K562 treated with DMSO at 1 percent for 4 hours (cell line): ENCODE measurements around the gene SLC4A2. TPM values are rescaled to one million over a fixed set of nuclear protein-coding genes. Genes with fewer than 3 reads are reported as not detected.

Experiments used
- total RNA-seq: library from RNA; unstranded; fragments of 300-600 nt; gene quantifications from 2 replicates; pipeline ENCODE4 v1.2.3, GENCODE V29; 2022; ENCODE audit not compliant: insufficient read depth

Gene SLC4A2, protein sequence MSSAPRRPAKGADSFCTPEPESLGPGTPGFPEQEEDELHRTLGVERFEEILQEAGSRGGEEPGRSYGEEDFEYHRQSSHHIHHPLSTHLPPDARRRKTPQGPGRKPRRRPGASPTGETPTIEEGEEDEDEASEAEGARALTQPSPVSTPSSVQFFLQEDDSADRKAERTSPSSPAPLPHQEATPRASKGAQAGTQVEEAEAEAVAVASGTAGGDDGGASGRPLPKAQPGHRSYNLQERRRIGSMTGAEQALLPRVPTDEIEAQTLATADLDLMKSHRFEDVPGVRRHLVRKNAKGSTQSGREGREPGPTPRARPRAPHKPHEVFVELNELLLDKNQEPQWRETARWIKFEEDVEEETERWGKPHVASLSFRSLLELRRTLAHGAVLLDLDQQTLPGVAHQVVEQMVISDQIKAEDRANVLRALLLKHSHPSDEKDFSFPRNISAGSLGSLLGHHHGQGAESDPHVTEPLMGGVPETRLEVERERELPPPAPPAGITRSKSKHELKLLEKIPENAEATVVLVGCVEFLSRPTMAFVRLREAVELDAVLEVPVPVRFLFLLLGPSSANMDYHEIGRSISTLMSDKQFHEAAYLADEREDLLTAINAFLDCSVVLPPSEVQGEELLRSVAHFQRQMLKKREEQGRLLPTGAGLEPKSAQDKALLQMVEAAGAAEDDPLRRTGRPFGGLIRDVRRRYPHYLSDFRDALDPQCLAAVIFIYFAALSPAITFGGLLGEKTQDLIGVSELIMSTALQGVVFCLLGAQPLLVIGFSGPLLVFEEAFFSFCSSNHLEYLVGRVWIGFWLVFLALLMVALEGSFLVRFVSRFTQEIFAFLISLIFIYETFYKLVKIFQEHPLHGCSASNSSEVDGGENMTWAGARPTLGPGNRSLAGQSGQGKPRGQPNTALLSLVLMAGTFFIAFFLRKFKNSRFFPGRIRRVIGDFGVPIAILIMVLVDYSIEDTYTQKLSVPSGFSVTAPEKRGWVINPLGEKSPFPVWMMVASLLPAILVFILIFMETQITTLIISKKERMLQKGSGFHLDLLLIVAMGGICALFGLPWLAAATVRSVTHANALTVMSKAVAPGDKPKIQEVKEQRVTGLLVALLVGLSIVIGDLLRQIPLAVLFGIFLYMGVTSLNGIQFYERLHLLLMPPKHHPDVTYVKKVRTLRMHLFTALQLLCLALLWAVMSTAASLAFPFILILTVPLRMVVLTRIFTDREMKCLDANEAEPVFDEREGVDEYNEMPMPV
- 296 and 338 TPM in 2 replicates for total RNA-seq

DNA sequence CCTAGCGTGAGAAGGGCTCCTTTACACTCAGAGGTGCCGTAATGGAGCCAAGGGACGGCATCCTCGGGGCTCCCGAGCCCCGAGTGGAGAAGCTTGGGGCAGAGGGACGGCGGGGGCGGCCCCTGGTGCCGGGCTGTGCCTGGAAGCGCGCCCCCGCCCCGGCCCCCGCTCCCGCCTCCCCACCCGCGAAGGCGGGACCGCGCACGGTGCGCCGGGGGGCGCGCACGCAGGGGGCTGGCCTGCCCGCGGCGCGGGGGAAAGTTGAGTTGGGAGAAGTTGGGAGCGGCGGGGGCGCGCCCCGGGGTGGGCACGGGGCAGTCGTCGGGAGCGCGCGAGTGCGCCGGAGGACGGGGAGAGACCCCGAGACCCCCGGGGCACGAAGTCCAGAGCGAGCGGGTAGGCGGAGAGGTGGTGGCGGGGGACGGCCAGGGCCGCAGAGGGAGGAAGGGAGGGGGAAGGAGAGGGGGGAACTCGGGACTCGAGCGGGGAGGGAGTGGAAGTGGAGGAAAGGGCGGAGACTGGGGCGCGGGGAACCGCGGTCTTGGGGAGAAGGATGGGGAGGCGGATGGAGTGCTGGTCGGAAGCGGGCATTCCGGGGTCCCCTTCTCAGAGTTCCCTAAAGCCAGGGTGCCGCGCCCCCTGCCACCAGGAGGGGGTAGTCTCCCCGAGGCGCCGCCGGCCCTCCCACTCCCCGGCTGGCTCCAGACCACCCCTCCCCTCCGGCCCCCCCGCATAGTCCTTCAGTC lies at the start of gene SLC4A2:
Gene SLC4A2 (plus strand): TSS at position 223 of the 746 bp plus-strand sequence. CDS start 2,399 bp downstream, outside the sequence.

DNA sequence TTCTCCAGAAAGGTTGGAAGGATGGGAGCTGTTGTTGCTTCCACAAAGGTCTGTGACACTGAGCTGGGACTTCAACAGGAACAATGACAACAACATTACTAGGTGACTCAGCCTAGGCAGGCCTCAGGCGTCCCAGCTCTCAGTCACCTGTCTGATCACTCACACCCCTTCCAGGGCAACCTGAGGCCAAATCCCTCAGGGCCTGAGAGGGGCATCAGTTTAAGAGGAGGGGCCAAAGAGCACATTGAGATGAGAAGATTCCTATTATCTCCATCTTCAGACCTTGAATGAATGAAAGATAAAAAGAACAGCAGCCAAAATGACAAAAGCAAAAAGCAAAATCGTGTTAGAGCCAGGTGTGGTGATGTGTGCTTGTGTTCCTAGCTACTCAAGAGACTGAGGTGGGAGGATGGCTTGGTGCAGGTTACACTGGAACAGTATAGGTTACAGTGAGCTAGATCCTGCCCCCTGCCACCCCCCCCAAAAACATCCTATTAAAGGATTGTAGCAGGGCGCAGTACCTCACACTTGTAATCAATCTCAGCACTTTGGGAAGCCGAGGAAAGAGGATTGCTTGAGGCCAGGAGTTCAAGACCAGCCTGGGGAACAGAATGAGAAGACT lies 34.8 kb upstream of the SLC4A2 start, which contains the start of gene ATG9B:
Gene ATG9B (minus strand): TSS at position 60 of the 622 bp plus-strand sequence. CDS start 71 bp downstream, outside the sequence.

DNA sequence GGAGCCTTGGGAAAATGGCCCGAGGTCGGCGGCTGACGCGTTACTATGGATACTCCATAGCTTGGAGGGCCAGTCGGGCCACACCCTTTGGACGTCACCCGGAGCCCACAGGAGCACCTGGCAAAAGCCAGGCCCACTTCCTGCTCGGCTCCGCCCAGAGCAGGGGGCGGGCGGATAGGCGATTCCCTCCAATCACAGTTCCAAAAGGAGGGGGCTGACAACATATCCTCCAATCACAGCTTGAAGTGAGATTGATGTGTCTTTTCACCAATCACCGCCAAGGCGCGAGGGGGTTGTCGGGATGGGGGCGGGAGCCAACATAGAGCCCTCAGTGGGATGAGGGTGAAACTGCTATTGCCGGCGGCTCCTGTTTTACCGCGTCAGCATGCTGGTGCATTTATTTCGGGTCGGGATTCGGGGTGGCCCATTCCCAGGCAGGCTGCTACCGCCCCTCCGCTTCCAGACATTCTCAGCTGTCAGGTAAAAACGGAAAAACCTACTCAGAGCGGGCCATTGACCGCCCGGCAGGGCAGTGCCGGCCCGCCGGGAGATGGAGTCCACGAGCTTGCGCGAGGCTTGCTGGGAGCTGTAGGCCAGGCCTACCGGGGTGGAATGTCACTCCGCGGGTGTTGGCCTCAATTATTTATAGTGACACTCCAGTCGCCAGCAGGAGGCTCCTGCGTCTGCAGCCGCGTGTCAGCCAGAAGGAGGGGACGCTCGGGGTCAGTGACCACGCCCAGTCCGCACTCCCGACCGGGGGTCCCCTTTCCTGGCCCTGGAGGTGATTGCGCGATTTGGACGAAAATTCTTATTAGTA lies 31.1 kb upstream of the SLC4A2 start, which contains the start of gene ABCB8:
Gene ABCB8 (plus strand): TSS at position 320 of the 817 bp plus-strand sequence. CDS start 66 bp downstream, at position 386.

DNA sequence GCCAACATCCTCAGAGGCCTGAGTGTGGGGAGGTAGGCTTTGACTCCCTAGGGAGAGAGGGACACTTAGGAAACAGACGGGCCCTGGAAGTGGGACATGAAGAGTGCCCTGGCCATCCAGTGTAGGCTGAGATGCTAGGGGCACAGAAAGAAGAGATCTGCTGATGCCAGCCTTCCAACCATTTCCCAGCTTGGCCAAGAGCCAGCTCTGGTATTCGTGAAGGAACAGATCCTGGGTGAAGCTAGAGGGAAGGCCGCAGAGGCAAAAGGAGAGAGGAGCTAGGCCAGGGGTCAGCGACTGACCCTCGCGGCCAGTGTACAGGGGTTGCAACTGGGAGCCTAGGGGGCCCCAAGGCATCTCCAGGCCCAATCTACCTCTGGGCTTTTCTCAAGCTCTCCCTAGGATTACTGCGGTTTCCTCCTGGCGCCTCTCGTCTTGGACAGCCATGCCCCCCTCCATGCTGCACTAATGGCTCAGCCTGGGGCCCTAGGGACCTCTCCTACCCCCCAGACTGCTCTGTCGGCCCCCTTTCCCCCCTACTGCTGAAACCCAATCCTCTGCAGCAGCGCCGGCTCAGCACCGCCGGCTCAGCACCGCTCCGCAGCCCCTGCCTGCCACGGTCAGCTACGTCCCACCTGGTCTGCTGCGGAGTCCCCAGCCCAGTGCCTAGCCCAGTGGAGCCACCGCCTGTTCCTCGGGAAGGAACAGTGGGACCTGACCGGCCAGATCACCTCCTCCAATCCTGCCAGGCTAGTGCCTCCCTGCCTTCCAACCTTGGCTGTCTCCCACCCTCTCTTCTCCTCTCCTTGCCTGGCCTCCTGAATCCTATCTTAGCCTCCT lies 11.2 kb upstream of the SLC4A2 start, which contains the start of gene ASIC3:
Gene ASIC3 (plus strand): TSS at position 556 of the 840 bp plus-strand sequence. CDS start 355 bp downstream, outside the sequence.

DNA sequence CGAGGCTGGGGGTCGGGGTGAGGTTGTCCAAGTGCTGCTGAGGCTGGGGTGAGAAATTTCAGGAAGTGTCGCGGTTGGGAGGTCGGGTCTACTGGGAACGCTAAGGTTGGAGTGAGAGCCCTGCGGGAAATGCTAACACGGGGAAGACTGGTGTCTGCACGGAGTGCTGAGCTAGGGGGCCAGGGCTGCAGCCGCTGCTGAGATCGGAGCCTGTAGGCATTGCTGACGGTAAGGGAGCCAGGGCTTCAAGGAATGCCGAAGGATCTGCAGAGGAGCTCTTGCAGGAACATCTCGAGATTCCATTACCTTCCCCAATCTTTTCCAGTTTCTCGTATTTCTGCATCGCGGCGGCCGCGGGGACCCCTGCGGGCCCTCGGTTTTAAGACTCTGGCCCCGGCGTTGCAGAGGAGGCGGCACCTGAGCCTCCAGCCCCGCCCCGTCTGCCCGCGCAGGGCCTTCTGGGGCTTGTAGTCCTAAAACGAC lies 1.8 kb upstream of the SLC4A2 start, which contains the start of gene CDK5:
Gene CDK5 (minus strand): TSS at position 392 of the 483 bp plus-strand sequence. CDS start 49 bp downstream, at position 343.

DNA sequence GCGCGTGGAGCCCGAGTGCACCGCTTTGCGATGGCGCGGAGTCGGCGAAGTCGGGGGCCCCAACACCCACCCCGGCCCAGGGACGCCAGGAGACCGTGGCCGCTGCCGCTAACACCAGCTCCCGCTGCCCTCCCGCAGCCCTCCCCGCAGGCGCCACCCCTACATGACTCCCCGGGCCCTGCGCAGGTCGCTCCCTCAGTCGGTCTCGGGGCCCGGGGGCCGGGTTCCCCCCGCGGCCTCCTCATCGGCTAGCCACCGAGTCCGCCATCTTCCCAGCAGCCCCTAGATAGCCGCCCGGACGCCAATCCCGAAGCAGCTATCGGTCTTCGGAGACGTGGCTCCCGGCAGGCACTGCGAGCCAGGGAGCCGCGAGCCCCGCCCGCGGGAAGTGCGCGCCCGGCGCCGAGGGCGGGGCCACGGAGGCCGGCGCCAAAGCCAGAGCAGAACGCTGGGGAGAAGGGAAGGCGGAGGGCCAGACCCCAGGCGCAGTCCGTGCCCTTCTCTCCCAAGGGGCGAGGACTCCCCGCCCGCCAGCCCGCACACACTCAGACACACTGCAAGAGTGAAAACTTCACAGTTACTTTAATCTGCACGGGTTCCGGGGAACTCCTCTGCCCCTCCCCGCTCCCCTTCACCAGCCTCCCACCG lies 21.3 kb downstream of the SLC4A2 start, which contains the start of gene FASTK:
Gene FASTK (minus strand): TSS at position 288 of the 648 bp plus-strand sequence. CDS start 43 bp downstream, at position 245.

DNA sequence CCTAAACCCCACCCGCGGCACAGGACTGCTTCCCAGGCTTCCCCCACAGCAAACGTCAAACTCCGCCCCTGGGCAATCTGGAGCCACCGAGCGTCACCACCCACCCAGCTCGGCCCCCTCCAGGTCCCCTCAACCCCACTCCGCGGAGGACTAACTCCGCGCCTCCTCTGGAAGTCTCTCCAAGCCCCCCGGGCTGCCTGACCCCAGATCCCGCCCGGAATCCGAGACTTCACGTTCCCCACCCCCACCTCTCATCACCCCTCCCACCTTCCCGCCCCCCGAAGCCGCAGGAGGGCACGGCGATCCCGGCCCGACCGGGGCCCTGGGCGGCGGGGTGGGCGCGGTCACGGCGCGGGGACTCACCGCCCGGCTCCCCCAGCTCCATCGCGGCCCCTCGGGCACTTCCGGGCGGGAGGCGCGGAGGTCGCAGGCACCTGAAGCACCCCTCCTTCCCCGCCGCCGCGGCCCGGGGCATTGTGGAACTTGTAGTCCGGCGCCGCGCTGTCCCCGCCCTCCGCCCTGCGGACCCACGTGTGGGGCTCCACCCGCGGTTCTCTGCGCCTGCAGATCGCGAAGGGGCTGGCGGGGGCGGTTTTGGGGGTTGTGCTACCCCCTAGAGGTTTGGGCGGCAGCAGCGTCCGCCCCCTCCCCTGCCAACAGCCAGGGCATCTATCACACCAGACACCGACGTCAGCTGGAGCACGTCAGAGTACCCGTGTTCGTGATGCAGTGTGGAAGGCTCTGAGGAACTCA lies 23.9 kb downstream of the SLC4A2 start, which contains the start of gene TMUB1:
Gene TMUB1 (minus strand): TSS at position 423 of the 753 bp plus-strand sequence. CDS start 930 bp downstream, outside the sequence.

DNA sequence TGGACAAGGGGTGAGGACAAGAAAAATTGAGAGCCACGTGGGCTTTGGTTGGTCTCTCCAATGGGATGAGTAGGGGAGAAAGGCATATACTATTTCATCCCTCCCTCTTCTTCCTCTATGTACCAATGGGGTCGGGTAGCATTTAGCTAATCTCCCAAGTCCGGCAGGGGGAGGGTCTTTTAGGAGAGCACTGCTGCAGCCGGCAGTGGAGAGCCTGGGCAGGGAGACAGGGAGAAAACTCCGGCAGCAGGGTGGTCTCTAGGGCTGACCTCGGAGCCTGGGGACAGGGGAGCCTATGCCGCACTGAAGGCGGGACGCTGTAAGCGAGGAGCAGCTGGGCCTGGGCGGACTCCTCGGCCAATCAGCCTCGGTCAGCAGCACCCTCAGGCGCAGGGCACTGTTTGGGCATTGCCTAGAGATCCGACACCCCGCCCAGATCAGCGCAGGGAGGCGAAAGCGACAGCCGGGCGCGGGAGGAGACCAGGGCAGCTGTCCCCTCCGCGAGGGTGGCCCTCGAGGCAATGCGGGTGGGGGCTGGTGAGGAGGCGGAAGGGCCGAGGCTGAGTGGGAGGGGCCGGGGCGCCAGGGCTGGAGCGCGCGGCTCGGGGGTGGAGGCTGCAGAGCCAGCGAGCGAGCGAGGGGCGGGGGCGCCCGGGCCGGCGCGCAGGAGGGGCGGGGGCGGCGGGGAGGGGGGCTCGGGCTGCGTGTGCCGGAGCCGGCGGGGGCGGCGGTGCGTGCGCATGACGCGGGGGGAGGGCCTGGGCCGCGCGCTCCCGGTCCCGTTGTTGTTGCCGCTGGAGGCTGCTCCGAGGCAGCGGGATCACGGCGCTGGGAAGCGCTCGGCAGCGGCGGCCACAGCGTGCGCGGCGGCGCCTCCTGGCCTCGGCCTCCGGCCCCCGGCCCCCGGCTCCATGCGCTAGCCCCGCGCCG lies 26.6 kb downstream of the SLC4A2 start, which contains the start of gene AGAP3:
Gene AGAP3 (plus strand): TSS at position 785 of the 930 bp plus-strand sequence. CDS start 267 bp downstream, outside the sequence.

Other genes with a start within 250 kb of the SLC4A2 start
- not detected in 2 replicates for gene AOC1, start 207.1 kb upstream of the SLC4A2 start, total RNA-seq
- gene KCNH2, start 81.3 kb upstream of the SLC4A2 start, total RNA-seq = 237 and 415 TPM in 2 replicates
- 52.5 and 62.3 TPM in 2 replicates for gene NOS3, start 68.6 kb upstream of the SLC4A2 start, total RNA-seq
- gene ATG9B, start 35.1 kb upstream of the SLC4A2 start, total RNA-seq = 2.0 TPM in 1 of 2 replicates, not detected in the other
- 38.5 and 41.9 TPM in 2 replicates for gene ABCB8, start 31.1 kb upstream of the SLC4A2 start, total RNA-seq
- gene ASIC3, start 11.1 kb upstream of the SLC4A2 start, total RNA-seq = 6.6 and 9.8 TPM in 2 replicates
- 40.4 and 43.9 TPM in 2 replicates for gene CDK5, start 1.7 kb upstream of the SLC4A2 start, total RNA-seq
- gene FASTK, start 21.2 kb downstream of the SLC4A2 start, total RNA-seq = 110 and 123 TPM in 2 replicates
- 233 and 285 TPM in 2 replicates for gene TMUB1, start 23.9 kb downstream of the SLC4A2 start, total RNA-seq
- 62.0 and 96.8 TPM in 2 replicates for gene AGAP3, start 26.9 kb downstream of the SLC4A2 start, total RNA-seq
- not detected in 2 replicates for gene GBX1, start 108.1 kb downstream of the SLC4A2 start, total RNA-seq
- not detected in 2 replicates for gene ASB10, start 127.7 kb downstream of the SLC4A2 start, total RNA-seq
- not detected in 2 replicates for gene H2BK1, start 150.9 kb downstream of the SLC4A2 start, total RNA-seq
- gene ABCF2, start 167.6 kb downstream of the SLC4A2 start, total RNA-seq = 42.8 and 52.5 TPM in 2 replicates
- 36.8 and 52.9 TPM in 2 replicates for gene CHPF2, start 172.9 kb downstream of the SLC4A2 start, total RNA-seq
- 4.3 and 5.3 TPM in 2 replicates for gene SMARCD3, start 189.1 kb downstream of the SLC4A2 start, total RNA-seq